Caco-2 (cell line): ENCODE data around the gene DPAGT1. TPM values are rescaled to one million over a fixed set of nuclear protein-coding genes. Genes with fewer than 3 reads are reported as not detected.

Experiments
- BruUV-seq: library from RNA; stranded (reverse); fragments of 400-500 nt; replicated peaks from 2 replicates; lab custom pipeline; 2021; lab: Mats Ljungman, UMichigan
- CTCF ChIA-PET: fragments of 300-600 bp; sonication (Branson Sonifier 250); formaldehyde crosslinking; loops from one replicate; lab custom pipeline; 2022; ENCODE audit warnings: antibody characterized with exemption; lab: Charles Lee
- POLR2A ChIA-PET: fragments of 300-600 bp; sonication (Branson Sonifier 250); formaldehyde crosslinking; loops from one replicate; lab custom pipeline; 2022; ENCODE audit warnings: antibody characterized with exemption; lab: Charles Lee
- DNase-seq, 2 experiments: peaks; one replicate each; pipeline versions ENCODE4 v3.0.0 to v3.0.0-alpha.2; 2020 to 2022
- H3K27me3 ChIP-seq: replicated peaks from 2 replicates; pipeline ENCODE4 v1.6.0; 2011; ENCODE audit warnings: low read length; ENCODE audit not compliant: control insufficient read depth, insufficient read depth
- H3K36me3 ChIP-seq: 2 replicates; pipeline ENCODE4 v1.5.1; 2011; ENCODE audit warnings: low read length; ENCODE audit not compliant: control insufficient read depth, insufficient read depth
- H3K4me1 ChIP-seq: fragments of 250-450 bp; sonication (Bioruptor Pico); 2 replicates; pipeline ENCODE4 v1.5.1; 2020; ENCODE audit warnings: mild to moderate bottlenecking
- H3K4me3 ChIP-seq: 2 replicates; pipeline ENCODE4 v1.5.1; 2011; ENCODE audit warnings: low read depth, mild to moderate bottlenecking, control low read depth, low read length
- H3K9me3 ChIP-seq: fragments of 250-450 bp; sonication (Bioruptor Pico); 2 replicates; pipeline ENCODE4 v1.5.1; 2020; ENCODE audit warnings: mild to moderate bottlenecking, moderate library complexity
- H3K27ac Mint-ChIP-seq: one replicate; pipeline ENCODE4 v1.8.0; 2022; ENCODE audit warnings: mixed read lengths; ENCODE audit not compliant: unreplicated experiment
- H3K27me3 Mint-ChIP-seq: one replicate; pipeline ENCODE4 v1.8.0; 2022; ENCODE audit warnings: mixed read lengths; ENCODE audit not compliant: insufficient read depth, unreplicated experiment
- H3K36me3 Mint-ChIP-seq: one replicate; pipeline ENCODE4 v1.8.0; 2022; ENCODE audit warnings: mild to moderate bottlenecking, mixed read lengths; ENCODE audit not compliant: insufficient read depth, unreplicated experiment
- H3K4me1 Mint-ChIP-seq: one replicate; pipeline ENCODE4 v1.8.0; 2022; ENCODE audit warnings: low read depth, mixed read lengths; ENCODE audit not compliant: unreplicated experiment
- H3K4me3 Mint-ChIP-seq: one replicate; pipeline ENCODE4 v1.8.0; 2022; ENCODE audit warnings: mild to moderate bottlenecking, moderate library complexity, mixed read lengths; ENCODE audit not compliant: unreplicated experiment
- H3K9me3 Mint-ChIP-seq: one replicate; pipeline ENCODE4 v1.8.0; 2022; ENCODE audit warnings: mixed read lengths; ENCODE audit not compliant: unreplicated experiment
- intact Hi-C: fragments of 100-400 bp; cut with micrococcal nuclease; formaldehyde crosslinking; loops from one replicate; pipeline ENCODE4 v1.10.0; 2022; ENCODE audit not compliant: unreplicated experiment
- total RNA-seq: library from RNA; stranded (reverse); gene quantifications from 2 replicates; pipeline ENCODE4 v1.2.3, GENCODE V29; 2022
- TF ChIP-seq, protein P1 (sequence below), 2 experiments: fragments of 200-600 bp in 1 of 2; IDR thresholded peaks; 1 replicate in 1 of 2; 2 replicates in 1 of 2; pipeline versions ENCODE4 v1.5.1 to v1.8.0; 2011 to 2022; ENCODE audit warnings: antibody characterized with exemption in 1 of 2, control low read depth in 1 of 2, inconsistent platforms in 1 of 2, low read depth in 1 of 2, low read length in 1 of 2, mild to moderate bottlenecking in 1 of 2, moderate library complexity in 1 of 2; ENCODE audit not compliant: insufficient read depth in 1 of 2, severe bottlenecking in 1 of 2, unreplicated experiment in 1 of 2

The DPAGT1 gene
- total RNA-seq, 1 experiment from 2014 or later = 117 TPM

DNA sequence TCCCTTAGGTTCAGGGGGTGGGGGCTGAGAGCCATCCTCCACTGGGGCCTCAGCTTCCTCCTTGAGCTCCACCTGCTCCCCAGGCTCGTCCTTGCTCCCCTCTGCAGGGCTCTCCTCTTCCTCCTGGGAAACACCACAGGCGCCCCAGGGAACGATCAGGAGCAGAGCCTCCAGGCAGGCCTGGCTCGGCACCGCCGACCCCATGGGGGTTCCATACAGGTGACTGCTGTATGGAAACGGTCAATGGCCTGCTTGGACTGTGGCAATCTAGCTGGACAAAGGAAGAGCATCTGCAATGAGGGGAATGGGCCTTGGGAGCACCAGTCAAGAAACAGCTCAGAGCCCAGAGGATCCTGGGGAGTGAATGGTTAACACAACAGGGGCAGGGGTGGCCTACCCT, 52.6 kb downstream of the DPAGT1 start:
- TF ChIP-seq, protein P1, sequence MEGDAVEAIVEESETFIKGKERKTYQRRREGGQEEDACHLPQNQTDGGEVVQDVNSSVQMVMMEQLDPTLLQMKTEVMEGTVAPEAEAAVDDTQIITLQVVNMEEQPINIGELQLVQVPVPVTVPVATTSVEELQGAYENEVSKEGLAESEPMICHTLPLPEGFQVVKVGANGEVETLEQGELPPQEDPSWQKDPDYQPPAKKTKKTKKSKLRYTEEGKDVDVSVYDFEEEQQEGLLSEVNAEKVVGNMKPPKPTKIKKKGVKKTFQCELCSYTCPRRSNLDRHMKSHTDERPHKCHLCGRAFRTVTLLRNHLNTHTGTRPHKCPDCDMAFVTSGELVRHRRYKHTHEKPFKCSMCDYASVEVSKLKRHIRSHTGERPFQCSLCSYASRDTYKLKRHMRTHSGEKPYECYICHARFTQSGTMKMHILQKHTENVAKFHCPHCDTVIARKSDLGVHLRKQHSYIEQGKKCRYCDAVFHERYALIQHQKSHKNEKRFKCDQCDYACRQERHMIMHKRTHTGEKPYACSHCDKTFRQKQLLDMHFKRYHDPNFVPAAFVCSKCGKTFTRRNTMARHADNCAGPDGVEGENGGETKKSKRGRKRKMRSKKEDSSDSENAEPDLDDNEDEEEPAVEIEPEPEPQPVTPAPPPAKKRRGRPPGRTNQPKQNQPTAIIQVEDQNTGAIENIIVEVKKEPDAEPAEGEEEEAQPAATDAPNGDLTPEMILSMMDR (IDR thresholded peaks at IDR 0.05; ENCODE audit: insufficient read depth in 1 of 2, low read depth in 1 of 2, low read length in 1 of 2, severe bottlenecking in 1 of 2, unreplicated experiment in 1 of 2) = no peak
- Mint-ChIP-seq H3K4me3 (no peak overlapping the region), H3K36me3 (peaks cover 98% of the 10 kb centered on the region), H3K4me1 (peaks cover 10% of the 10 kb centered on the region), H3K27ac (no peak overlapping the region), H3K9me3 (no peaks in the 10 kb centered on the region), H3K27me3 (no peaks in the 10 kb centered on the region)
- CTCF ChIA-PET = no interaction called here
- intact Hi-C loops = no loop called here
- Histone ChIP-seq H3K36me3 (peaks cover 27% of the 10 kb centered on the region), H3K9me3 (no peaks in the 10 kb centered on the region), H3K4me1 (peaks cover 6% of the 10 kb centered on the region; the same call in 1 of the 2 replicates), H3K27me3 (no peaks in the 10 kb centered on the region), H3K4me3 (no peak overlapping the region)
- POLR2A ChIA-PET = interaction anchor here (0.6 kb wide), 1 partner anchor 211 kb away, joined by 3 read pairs; no protein-coding TSS in a partner anchor
- BruUV-seq = no TSS peak
- DNase-seq = no peak

DNA sequence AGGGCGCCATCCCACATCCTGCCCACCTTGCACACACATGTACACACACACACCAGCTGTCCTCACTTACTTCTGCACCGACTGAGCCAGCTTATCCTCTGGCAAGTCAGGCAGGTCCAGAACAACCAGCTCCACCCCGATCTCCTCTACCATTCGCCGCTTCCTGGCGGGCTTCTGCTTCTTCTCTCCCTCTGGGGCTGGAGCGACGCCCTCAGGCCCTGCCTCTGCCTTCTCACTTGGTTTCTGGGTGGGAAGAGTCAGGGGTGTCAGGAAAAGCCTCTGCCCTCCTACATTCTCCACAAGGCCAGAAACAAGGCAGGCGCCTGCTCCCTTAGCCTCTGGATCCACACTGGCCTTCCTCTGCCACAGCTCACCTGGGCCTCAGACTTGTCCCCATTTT, 53.0 kb downstream of the DPAGT1 start:
- Mint-ChIP-seq H3K9me3 (no peaks in the 10 kb centered on the region), H3K36me3 (peaks cover 98% of the 10 kb centered on the region), H3K27ac (no peak overlapping the region), H3K4me1 (peaks cover 10% of the 10 kb centered on the region), H3K4me3 (no peak overlapping the region), H3K27me3 (no peaks in the 10 kb centered on the region)
- Histone ChIP-seq H3K9me3 (no peaks in the 10 kb centered on the region), H3K4me1 (peaks cover 6% of the 10 kb centered on the region; the same call in 1 of the 2 replicates), H3K4me3 (no peak overlapping the region), H3K36me3 (peaks cover 25% of the 10 kb centered on the region), H3K27me3 (no peaks in the 10 kb centered on the region)
- no TSS peak for BruUV-seq
- no peak for DNase-seq
- TF ChIP-seq, protein P1 (IDR thresholded peaks at IDR 0.05; ENCODE audit: insufficient read depth in 1 of 2, low read depth in 1 of 2, low read length in 1 of 2, severe bottlenecking in 1 of 2, unreplicated experiment in 1 of 2) = no peak
- intact Hi-C loops = no loop called here
- ChIA-PET CTCF (no interaction called here), POLR2A (interaction anchor here (0.6 kb wide), 1 partner anchor 211 kb away, joined by 3 read pairs; no protein-coding TSS in a partner anchor)

DNA sequence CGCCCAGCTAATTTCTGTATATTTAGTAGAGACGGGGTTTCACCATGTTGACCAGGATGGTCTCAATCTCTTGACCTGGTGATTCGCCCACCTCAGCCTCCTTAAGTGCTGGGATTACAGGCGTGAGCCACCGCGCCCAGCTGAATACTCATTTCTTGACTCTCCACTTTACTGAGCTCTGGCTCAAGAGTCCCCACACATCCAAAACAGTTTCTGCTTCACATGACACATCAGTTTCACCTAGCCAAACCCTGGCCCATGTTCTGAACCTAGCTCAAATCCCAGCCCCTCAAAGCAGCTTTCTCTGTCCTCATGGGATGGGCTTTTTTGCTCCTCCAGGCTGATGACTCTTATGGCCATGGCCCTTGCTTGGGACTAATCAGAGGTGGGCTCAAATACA, 54.4 kb downstream of the DPAGT1 start:
- Histone ChIP-seq H3K36me3 (peaks cover 21% of the 10 kb centered on the region), H3K4me1 (peaks cover 6% of the 10 kb centered on the region; the same call in 1 of the 2 replicates), H3K4me3 (no peak overlapping the region), H3K27me3 (no peaks in the 10 kb centered on the region), H3K9me3 (no peaks in the 10 kb centered on the region)
- no peaks in the 10 kb centered on the region for H3K27me3 Mint-ChIP-seq
- ChIA-PET POLR2A (interaction anchor here (0.7 to 1.0 kb wide), 2 partner anchors 8 to 48 kb away, joined by 3 to 4 read pairs; no protein-coding TSS in a partner anchor), CTCF (no interaction called here)
- no TSS peak for BruUV-seq
- H3K4me3 Mint-ChIP-seq = no peak overlapping the region
- H3K9me3 Mint-ChIP-seq = no peaks in the 10 kb centered on the region
- TF ChIP-seq, protein P1 (IDR thresholded peaks at IDR 0.05; ENCODE audit: insufficient read depth in 1 of 2, low read depth in 1 of 2, low read length in 1 of 2, severe bottlenecking in 1 of 2, unreplicated experiment in 1 of 2) = no peak
- intact Hi-C loops = no loop called here
- H3K4me1 Mint-ChIP-seq = peaks cover 10% of the 10 kb centered on the region
- H3K36me3 Mint-ChIP-seq = peaks cover 86% of the 10 kb centered on the region
- DNase-seq = no peak
- H3K27ac Mint-ChIP-seq = no peak overlapping the region

Other genes starting within 250 kb of the DPAGT1 start
- not detected in 2 replicates for gene CXCR5, start 218.0 kb downstream of the DPAGT1 start, total RNA-seq
- gene BCL9L, start 175.9 kb downstream of the DPAGT1 start, total RNA-seq = 186 and 203 TPM in 2 replicates
- gene UPK2, start 145.6 kb downstream of the DPAGT1 start, total RNA-seq = 1.8 and 3.5 TPM in 2 replicates
- gene FOXR1, start 130.1 kb downstream of the DPAGT1 start, total RNA-seq = not detected in 2 replicates
- 185 and 194 TPM in 2 replicates for gene CENATAC, start 103.7 kb downstream of the DPAGT1 start, total RNA-seq
- gene RPS25, start 83.5 kb downstream of the DPAGT1 start, total RNA-seq = 1,811 and 1,967 TPM in 2 replicates
- gene TRAPPC4, start 83.1 kb downstream of the DPAGT1 start, total RNA-seq = 118 and 126 TPM in 2 replicates
- 97.8 and 108 TPM in 2 replicates for gene SLC37A4, start 71.0 kb downstream of the DPAGT1 start, total RNA-seq
- gene HYOU1, start 44.6 kb downstream of the DPAGT1 start, total RNA-seq = 306 and 366 TPM in 2 replicates
- gene VPS11, start 34.0 kb downstream of the DPAGT1 start, total RNA-seq = 43.2 and 47.7 TPM in 2 replicates
- gene HMBS, start 17.0 kb downstream of the DPAGT1 start, total RNA-seq = 94.9 and 95.7 TPM in 2 replicates
- 14.7 and 15.4 TPM in 2 replicates for gene C2CD2L, start 5.5 kb upstream of the DPAGT1 start, total RNA-seq
- gene HINFP, start 19.7 kb upstream of the DPAGT1 start, total RNA-seq = 61.6 and 65.2 TPM in 2 replicates
- 0.18 TPM in 1 of 2 replicates, not detected in the other for gene ABCG4, start 47.2 kb upstream of the DPAGT1 start, total RNA-seq
- 7.2 and 8.0 TPM in 2 replicates for gene NLRX1, start 66.9 kb upstream of the DPAGT1 start, total RNA-seq
- 9.6 and 10.0 TPM in 2 replicates for gene NHERF4, start 83.6 kb upstream of the DPAGT1 start, total RNA-seq
- 52.7 and 53.5 TPM in 2 replicates for gene CBL, start 104.5 kb upstream of the DPAGT1 start, total RNA-seq
- gene MCAM, start 215.3 kb upstream of the DPAGT1 start, total RNA-seq = 8.3 and 9.8 TPM in 2 replicates
- gene RNF26, start 232.7 kb upstream of the DPAGT1 start, total RNA-seq = 85.8 and 92.7 TPM in 2 replicates
- gene C1QTNF5, start 239.0 kb upstream of the DPAGT1 start, total RNA-seq = 0.56 and 1.2 TPM in 2 replicates
- not detected in 2 replicates for gene MFRP, start 244.9 kb upstream of the DPAGT1 start, total RNA-seq